Subcutaneous adipose tissue (tissue), 4 donors: ENCODE data around the gene SLC35F3. TPM values are rescaled to one million over a fixed set of nuclear protein-coding genes. Genes with fewer than 3 reads are reported as not detected.

Source experiments
- CTCF ChIP-seq: fragments of 450-650 bp; IDR thresholded peaks from one replicate; pipeline ENCODE4 v1.5.1; 2016; ENCODE audit warnings: low read depth, mild to moderate bottlenecking, control low read depth, antibody characterized with exemption, moderate library complexity
- total RNA-seq, 4 donors: library from RNA; depleted of rRNA; stranded (reverse); fragments of >200 nt; gene quantifications; one replicate each; pipeline ENCODE4 v1.1.0, GENCODE V29; 2016

Gene SLC35F3
- total RNA-seq, 4 donors from 2014 or later, result 0.44 TPM; not detected in 3

GRCh38 chr1:233971753-233972152, 67.3 kb downstream of the SLC35F3 start:
- TF ChIP-seq CTCF, result no peak

DNA sequence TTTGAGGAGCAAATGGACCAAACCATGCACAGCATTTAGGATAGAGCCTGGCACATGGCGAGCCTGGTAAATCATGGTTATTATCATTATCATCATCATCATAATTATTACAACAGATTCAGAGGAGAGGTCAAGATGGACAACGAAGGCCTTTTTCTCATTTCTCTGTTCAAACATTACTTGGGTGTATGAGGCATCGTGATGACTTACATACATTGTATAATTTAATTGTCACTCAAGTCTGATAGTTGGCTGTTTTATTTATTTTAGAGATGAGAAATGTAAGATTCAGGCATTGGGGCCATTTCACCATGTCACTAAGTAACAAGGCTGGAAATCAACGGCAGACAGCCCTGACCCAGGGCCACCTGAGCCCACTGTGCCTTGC, 68.1 kb downstream of the SLC35F3 start:
- no peak for TF ChIP-seq CTCF

DNA sequence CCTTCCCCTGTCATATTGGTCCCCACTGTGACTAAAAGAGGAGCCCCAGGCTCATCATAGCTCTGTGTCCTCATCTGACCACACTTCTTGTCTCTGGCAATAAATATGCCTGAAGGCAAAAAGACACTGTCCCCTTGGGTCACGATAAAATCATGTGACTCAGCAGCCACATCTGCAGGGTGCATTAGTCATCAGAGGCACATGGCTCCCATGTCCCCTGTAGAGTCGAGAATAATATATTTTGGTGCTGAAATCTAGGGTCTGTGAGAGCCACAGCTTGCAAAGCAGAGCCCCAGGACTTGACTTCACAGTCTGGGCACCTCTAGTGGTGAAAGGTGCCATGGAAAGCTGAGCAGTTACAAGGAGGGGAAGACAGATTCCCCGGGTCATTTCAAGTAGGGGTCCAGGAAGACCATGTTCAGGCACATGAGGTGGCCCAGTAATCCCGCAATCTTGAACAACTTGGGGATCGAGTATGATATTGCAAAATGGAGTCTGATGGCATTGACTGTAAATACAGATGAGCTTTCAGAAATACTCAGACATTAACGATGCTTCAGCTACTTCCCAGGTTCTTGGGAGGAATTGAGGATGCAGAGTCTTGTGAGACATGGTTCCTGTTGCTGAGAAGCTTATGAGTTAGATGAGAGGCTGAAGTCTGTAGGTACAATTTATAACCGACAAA, 68.6 kb downstream of the SLC35F3 start:
- no peak for TF ChIP-seq CTCF

DNA sequence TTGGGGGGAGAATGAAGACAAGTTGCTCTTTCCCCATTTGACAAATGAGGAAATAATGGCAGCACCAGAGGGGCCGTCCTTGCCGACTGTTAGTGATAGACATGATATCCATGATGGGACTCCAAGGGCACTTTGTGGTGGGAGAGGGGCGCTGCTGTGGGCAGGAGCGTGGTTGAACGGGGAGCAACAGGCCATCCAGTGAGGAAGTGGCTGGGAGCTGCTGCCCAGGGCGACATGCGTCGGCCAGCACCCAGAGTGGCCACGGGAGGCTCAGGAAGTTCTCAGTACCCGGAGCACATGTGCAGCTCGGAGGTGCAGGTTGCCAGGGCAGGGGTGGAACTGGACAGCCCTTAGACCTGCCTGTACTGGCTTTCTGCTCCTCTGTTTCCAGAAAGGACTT, 71.0 kb downstream of the SLC35F3 start:
- no peak for TF ChIP-seq CTCF

DNA sequence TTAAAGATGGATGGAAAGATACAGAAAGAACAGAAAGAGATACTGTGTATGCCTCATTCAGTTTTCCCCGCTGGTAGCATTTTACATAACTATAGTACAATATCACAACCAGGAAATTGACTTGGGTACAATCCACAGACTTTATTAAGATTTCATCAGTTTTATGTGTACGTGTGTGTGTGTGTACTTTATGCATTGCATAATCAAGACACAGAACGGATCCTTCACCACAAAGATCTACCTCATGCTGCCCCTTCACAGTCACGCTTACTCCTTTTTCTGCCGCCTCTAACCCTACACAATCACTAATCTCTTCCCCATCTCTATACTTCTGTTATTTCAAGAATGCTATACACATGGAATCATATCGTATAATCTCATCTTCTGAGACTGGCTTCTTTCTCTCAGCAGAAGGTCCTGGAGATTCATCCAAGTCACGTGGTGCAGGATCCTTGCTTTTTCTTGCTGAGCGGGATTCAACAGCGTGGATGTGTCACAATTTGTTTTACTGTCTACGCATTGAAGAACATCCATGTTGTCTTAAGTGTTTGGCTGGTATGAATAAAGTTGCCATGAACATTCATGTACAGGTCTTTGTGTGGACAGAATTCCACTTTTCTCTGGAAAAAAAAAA, 76.7 kb downstream of the SLC35F3 start:
- TF ChIP-seq CTCF, result no peak

- TF ChIP-seq CTCF, result no peak
These were observed 78.5 kb downstream of the SLC35F3 start for GRCh38 chr1:233982827-233983518.

- no peak for TF ChIP-seq CTCF
These were observed 79.3 kb downstream of the SLC35F3 start for GRCh38 chr1:233983811-233984210.
